NB4 (cell line): ENCODE measurements around the gene PDE4D.

Source experiments
- DNase-seq: peaks from one replicate; pipeline ENCODE4 v3.0.0; 2010; ENCODE audit warnings: low read depth
- H3K4me3 ChIP-seq: one replicate; pipeline ENCODE4 v1.5.1; 2011; ENCODE audit warnings: mild to moderate bottlenecking, low read depth, low read length, moderate library complexity
- CTCF ChIP-seq: IDR thresholded peaks from one replicate; pipeline ENCODE4 v1.5.1; 2012; ENCODE audit warnings: low read depth, low read length
- MAX ChIP-seq: IDR thresholded peaks from 2 replicates; pipeline ENCODE4 v1.6.1; 2011; ENCODE audit warnings: low read depth, low read length
- MYC ChIP-seq: IDR thresholded peaks from 2 replicates; pipeline ENCODE4 v1.6.1; 2011; ENCODE audit warnings: low read depth, low read length
- POLR2A ChIP-seq: IDR thresholded peaks from 2 replicates; pipeline ENCODE4 v1.6.1; 2011; ENCODE audit warnings: mild to moderate bottlenecking; ENCODE audit not compliant: insufficient read length; ENCODE audit errors: extremely low read depth

PDE4D gene

GRCh38 chr5:59712836-59713497 is 180.6 kb downstream of the PDE4D start:
- peak; percentile 42 for DNase-seq
- H3K4me3 ChIP-seq, result no peak overlapping the region
- TF ChIP-seq MAX, result no peak
- no peak for TF ChIP-seq POLR2A
- no peak for TF ChIP-seq CTCF
- TF ChIP-seq MYC, result no peak

GRCh38 chr5:59711310-59711709 is 182.2 kb downstream of the PDE4D start:
- TF ChIP-seq MAX (no peak), MYC (no peak), CTCF (no peak), POLR2A (no peak)
- no peak for DNase-seq
- H3K4me3 ChIP-seq, result no peak overlapping the region

GRCh38 chr5:59709846-59710245 is 183.7 kb downstream of the PDE4D start:
- TF ChIP-seq POLR2A (no peak), MYC (no peak), MAX (no peak), CTCF (no peak)
- no peak overlapping the region for H3K4me3 ChIP-seq
- DNase-seq, result no peak

GRCh38 chr5:59709346-59709821 is 184.1 kb downstream of the PDE4D start:
- H3K4me3 ChIP-seq, result no peak overlapping the region
- TF ChIP-seq CTCF (no peak), MYC (no peak), POLR2A (no peak), MAX (no peak)
- no peak for DNase-seq

GRCh38 chr5:59704936-59705335 is 188.6 kb downstream of the PDE4D start:
- H3K4me3 ChIP-seq, result no peak overlapping the region

More at GRCh38 chr5:59704936-59705335, 188.6 kb downstream of the PDE4D start:
- no peak for DNase-seq
- TF ChIP-seq POLR2A (no peak), MAX (no peak), CTCF (no peak), MYC (no peak)
